ENCODE data around the gene GPX1.
"Not testable (repeated sequence)": the region's sequence is repeated elsewhere in the genome, so short reads cannot be mapped to it uniquely, and the experiment has no call there.

Gene GPX1

GRCh38 chr3:49362561-49362960 is 4.4 kb upstream of the GPX1 start:
- no peak for DNase-seq

GRCh38 chr3:49359623-49360022 is 1.5 kb upstream of the GPX1 start:
- no peak for DNase-seq

- DNase-seq: no peak
Observed at GRCh38 chr3:49358884-49359225, 702 bp upstream of the GPX1 start.

- peak; percentile 53 for DNase-seq
Observed at GRCh38 chr3:49357443-49358216, 523 bp downstream of the GPX1 start.

- DNase-seq: not testable (repeated sequence)
Observed at GRCh38 chr3:49357095-49357442, 1.1 kb downstream of the GPX1 start.

GRCh38 chr3:49352890-49353421 is 5.2 kb downstream of the GPX1 start:
- no peak for DNase-seq

GRCh38 chr3:49352281-49352680 is 5.9 kb downstream of the GPX1 start:
- DNase-seq: no peak

- DNase-seq: peak; percentile 17
Observed at GRCh38 chr3:49351521-49352011, 6.6 kb downstream of the GPX1 start.

- DNase-seq: no peak
Observed at GRCh38 chr3:49349348-49350114, 8.6 kb downstream of the GPX1 start.

- not testable (repeated sequence) for DNase-seq
Observed at GRCh38 chr3:49348361-49348760, 9.8 kb downstream of the GPX1 start.

- DNase-seq: no peak
Observed at GRCh38 chr3:49346797-49347251, 11.3 kb downstream of the GPX1 start.

- DNase-seq: no peak
Observed at GRCh38 chr3:49343163-49343562, 15.0 kb downstream of the GPX1 start.

- DNase-seq: no peak
Observed at GRCh38 chr3:49341996-49342395, 16.2 kb downstream of the GPX1 start.

- DNase-seq: peak; percentile 95
Observed at GRCh38 chr3:49339941-49340800, 18.0 kb downstream of the GPX1 start, which contains the start of gene USP4. Gene USP4 (minus strand): TSS chr3:49340053. CDS start chr3:49340024, 29 bp downstream.

GRCh38 chr3:49339581-49339940 is 18.6 kb downstream of the GPX1 start:
- DNase-seq: no peak

- no peak for DNase-seq
Observed at GRCh38 chr3:49333916-49334633, 24.1 kb downstream of the GPX1 start.

- no peak for DNase-seq
Observed at GRCh38 chr3:49333091-49333490, 25.1 kb downstream of the GPX1 start.

- DNase-seq: no peak
Observed at GRCh38 chr3:49329186-49329585, 29.0 kb downstream of the GPX1 start.

- not testable (repeated sequence) for DNase-seq
Observed at GRCh38 chr3:49328350-49328749, 29.8 kb downstream of the GPX1 start.

GRCh38 chr3:49327485-49327884 is 30.7 kb downstream of the GPX1 start:
- no peak for DNase-seq

GRCh38 chr3:49324768-49325167 is 33.4 kb downstream of the GPX1 start:
- DNase-seq: no peak

Measured in right kidney (tissue), 1 donor.